ENCODE results near the gene TRIP4.

TRIP4 gene

DNA sequence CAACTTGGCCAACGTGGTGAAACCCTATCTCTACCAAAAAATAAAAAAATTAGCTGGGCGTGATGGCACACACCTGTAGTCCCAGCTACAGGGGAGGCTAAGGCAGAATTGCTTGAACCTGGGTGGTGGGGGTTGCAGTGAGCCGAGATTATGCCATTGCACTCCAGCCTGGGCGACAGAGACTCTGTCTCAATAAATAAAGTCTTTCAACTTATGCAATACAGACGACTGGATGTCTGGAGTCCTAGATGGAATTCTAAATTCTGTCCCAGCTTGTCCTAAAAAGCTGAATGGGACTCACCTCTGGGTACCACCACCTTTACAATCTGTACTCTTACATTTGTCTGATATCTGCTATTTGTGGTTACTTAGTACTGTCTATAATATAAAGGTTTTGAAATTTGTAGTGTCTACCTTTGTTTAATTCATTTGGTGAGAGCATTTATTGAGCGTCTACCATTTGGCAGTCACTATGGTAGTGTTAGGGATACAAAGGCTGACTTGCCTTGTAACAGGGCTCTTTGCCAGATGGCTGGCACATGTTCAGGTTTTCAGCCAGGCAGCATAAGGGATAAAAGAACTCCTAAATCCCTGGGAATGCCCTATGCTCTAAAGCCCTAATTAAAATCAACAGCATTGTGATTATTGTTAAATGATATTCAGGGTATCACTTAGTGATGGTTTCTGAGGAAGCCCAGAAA lies 65.5 kb downstream of the TRIP4 start:
- DNase-seq = no peak

- DNase-seq = no peak
Measured at GRCh38 chr15:64453689-64454037, 66.0 kb downstream of the TRIP4 start.

DNA sequence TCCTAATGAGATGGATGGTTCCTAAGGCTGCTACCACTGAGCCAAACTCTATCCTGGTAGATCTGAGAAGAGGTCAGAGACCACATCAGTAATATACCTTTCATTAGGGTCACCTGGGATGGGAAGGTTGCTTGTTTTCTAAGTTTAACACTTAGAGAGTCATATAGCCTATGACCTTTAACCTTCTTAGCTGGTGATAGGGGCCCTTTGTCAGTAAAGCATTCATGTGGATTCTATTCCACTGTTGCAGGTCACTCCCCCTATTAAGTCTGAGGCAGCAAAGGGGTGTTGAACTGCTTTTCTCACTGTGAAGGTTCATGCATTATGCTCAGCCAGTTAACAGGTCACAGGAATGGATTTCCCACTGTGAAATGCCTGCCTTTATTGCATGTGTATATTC lies 66.6 kb downstream of the TRIP4 start:
- DNase-seq = no peak

DNA sequence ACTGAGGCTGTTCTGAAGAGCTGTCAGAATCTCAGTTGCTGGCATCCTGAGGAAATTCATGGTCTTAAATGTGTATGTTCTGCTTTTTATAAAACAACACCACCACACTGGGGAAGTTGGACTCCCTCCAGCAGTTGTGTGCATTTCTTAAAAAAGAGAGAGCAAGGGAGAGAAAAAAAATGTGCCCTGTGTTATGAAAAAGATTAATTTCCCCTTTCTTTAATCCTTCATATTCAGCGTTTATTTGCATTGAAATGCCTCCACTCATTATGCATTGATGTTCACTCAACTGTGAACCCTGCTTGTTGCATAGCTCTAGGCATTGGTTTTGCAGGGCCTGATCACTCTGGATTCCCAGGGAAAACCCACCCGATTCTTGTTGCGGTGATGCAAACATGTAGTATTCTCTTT lies 68.3 kb downstream of the TRIP4 start:
- DNase-seq = no peak

- no peak for DNase-seq
Measured at GRCh38 chr15:64456634-64457108, 69.0 kb downstream of the TRIP4 start.

GRCh38 chr15:64459066-64459781 lies 71.6 kb downstream of the TRIP4 start:
- no peak for DNase-seq

GRCh38 chr15:64460206-64460723 lies 72.6 kb downstream of the TRIP4 start, which contains the start of gene ZNF609:
TSS of gene ZNF609 (plus strand) at chr15:64460578. CDS start at chr15:64499420, 38,842 bp downstream.
- peak; percentile 91 to 95 for DNase-seq

GRCh38 chr15:64460724-64461720 lies 73.4 kb downstream of the TRIP4 start:
- DNase-seq = peak; percentile 35 to 82

- no peak for DNase-seq
Measured at GRCh38 chr15:64461721-64462162, 74.1 kb downstream of the TRIP4 start.

GRCh38 chr15:64462492-64462891 lies 74.9 kb downstream of the TRIP4 start:
- DNase-seq = no peak

DNA sequence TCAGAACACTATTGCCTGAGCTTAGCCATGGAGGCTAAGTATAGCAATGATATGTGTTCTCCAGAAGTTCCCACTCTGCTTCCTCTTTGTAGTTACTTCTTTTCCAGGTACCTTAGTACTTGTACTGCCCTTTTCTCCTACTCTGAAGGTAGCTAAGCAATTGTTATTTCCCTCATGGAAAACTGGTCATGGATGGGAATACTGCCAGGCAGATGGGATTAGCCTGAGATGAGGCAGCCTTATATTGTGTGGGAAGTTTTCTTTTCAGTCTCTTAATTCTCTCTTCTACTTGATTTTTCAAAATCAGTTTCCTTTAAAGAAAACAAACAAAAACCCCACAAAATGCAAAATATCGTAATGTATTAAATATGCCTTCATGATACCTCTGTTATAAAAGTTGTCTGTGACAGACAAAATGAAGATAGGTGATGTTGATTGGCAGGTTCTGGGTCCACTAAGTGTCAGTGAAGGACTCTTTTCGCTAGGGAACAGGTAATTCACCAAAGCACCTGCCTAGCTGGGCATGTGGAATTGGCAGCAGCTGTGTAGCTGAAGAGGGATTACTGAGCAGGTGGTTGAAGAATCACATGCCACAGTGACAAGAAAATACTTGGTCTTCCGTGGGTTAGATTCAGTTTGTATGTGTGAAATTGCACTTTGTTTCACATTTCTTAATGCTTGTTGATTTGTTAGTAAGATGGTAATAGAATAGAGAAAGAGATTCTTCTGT lies 76.8 kb downstream of the TRIP4 start:
- no peak for DNase-seq

GRCh38 chr15:64466408-64467141 lies 78.9 kb downstream of the TRIP4 start:
- no peak for DNase-seq

- no peak for DNase-seq
Measured at GRCh38 chr15:64472161-64472560, 84.5 kb downstream of the TRIP4 start.

GRCh38 chr15:64474846-64475245 lies 87.2 kb downstream of the TRIP4 start:
- DNase-seq = no peak

DNA sequence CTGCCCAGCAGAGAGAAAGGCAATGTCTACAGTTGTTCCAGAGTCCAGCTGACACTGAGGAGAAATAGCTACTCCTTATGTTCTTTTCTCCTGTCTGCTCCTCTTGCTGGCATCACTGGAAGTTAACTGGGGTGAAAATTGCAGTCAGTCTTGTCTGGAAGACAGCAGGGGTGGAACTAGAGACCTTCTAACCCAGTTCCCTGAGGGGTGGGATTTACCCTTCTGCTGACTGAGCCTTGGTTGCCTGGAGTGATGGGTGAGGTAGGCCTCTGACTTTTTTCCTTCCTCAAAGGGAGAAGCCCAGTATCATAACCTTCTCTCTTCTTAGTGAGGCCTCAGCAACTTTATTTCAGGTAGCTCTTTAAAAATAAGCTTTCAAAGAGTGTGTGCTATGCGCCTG lies 88.9 kb downstream of the TRIP4 start:
- DNase-seq = no peak

GRCh38 chr15:64478863-64479262 lies 91.2 kb downstream of the TRIP4 start:
- DNase-seq = no peak

DNA sequence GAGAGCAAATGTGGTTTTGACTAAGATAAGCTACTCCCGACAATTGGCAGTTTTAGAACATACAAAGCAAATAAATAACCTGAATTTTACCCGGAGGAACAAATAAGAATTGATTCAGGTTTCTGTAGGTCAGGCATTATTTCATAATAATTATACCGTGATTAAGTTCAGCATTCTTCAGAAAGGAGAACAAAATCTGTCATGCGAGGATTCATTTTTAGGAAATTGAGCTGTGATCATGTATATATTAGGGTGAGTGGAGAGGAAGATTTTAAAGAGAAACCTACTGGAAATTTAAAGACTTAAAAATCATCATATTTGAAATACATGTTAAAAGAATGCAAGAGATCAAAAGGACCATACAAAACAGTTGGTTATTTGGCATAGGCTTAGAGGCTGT lies 93.3 kb downstream of the TRIP4 start:
- no peak for DNase-seq

DNA sequence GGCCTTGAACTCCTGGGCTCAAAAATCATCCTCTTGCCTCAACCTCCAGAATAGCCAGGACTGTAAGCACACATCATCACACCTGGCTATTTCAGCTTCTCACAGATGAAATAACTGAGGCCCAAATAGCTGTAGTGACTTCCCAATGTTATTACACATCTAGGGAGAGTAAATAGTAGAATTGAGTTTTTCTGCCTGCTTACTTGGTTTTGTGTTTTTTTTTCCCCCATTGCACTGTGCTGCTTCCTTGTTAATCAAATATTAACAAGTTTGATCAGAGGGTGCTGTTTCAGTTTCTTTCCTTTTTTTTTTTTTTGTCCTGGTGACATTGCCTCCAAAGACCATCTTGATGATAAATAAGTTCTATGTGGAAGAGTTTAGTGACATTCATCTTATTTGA lies 96.1 kb downstream of the TRIP4 start:
- DNase-seq = no peak

GRCh38 chr15:64485796-64486195 lies 98.2 kb downstream of the TRIP4 start:
- DNase-seq = no peak

- DNase-seq = no peak
Measured at GRCh38 chr15:64490598-64491259, 103.1 kb downstream of the TRIP4 start.

DNA sequence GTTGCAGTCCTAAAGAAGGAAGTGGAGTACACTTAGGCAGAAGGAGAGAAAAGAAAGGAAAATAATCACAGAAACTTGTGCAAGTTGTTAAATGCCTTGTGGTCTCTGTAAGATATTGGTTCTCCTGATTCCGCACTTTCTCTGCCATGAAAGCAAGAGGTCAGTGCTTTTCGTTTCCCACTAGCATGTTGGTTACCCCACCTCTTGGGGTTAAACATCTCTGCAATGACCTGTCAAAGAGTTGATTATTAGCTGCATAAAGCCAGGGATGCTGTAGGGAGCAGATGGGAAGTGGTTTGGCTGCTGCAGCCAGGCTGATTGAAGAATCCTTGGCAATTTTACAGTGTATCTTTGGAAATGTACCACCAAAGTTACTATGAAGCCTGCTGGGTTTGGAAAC lies 106.0 kb downstream of the TRIP4 start:
- DNase-seq = no peak

Measured in SW 1271 (cell line).